A673 (cell line): ENCODE results near the gene SEC16B.

Experiments used
- CTCF ChIP-seq: fragments of 300-800, 200-600 bp; sonication (generic); conservative IDR thresholded peaks from 2 replicates; pipeline ENCODE4 v1.5.1; 2017; ENCODE audit warnings: low read depth, mild to moderate bottlenecking, antibody characterized with exemption, low read length, moderate library complexity, mixed read lengths
- EZH2 ChIP-seq: fragments of 200-600 bp; sonication (generic); IDR thresholded peaks from 2 replicates; pipeline ENCODE4 v1.6.1; 2017; ENCODE audit warnings: borderline replicate concordance, low read depth, mild to moderate bottlenecking, mixed read lengths, antibody characterized with exemption, low read length; ENCODE audit not compliant: poor library complexity, severe bottlenecking

- no peak for TF ChIP-seq CTCF
- no peak for TF ChIP-seq EZH2
Observed at GRCh38 chr1:178004926-178005391, 35.1 kb upstream of the SEC16B start.
